HG03064 (cell line): ENCODE results near the gene DYNC1I2.
"Not testable (repeated sequence)": the region's sequence is repeated elsewhere in the genome, so short reads cannot be mapped to it uniquely, and the experiment has no call there.

Experiments used
- ATAC-seq: cut with Tn5 transposase; IDR thresholded peaks from one replicate; pipeline ENCODE4 v1.9.1; 2021; ENCODE audit warnings: low read depth; ENCODE audit not compliant: unreplicated experiment

The DYNC1I2 gene

GRCh38 chr2:171771463-171771862 is 84.2 kb downstream of the DYNC1I2 start:
- ATAC-seq, result no peak

GRCh38 chr2:171772373-171772772 is 85.1 kb downstream of the DYNC1I2 start:
- no peak for ATAC-seq

- ATAC-seq, result not testable (repeated sequence)
Measured at GRCh38 chr2:171774581-171774980, 87.3 kb downstream of the DYNC1I2 start.

GRCh38 chr2:171778515-171778914 is 91.2 kb downstream of the DYNC1I2 start:
- no peak for ATAC-seq

- no peak for ATAC-seq
Measured at GRCh38 chr2:171785450-171785849, 98.2 kb downstream of the DYNC1I2 start.

GRCh38 chr2:171787333-171788072 is 100.2 kb downstream of the DYNC1I2 start:
- ATAC-seq, result no peak

GRCh38 chr2:171788316-171788993 is 101.2 kb downstream of the DYNC1I2 start:
- no peak for ATAC-seq

- ATAC-seq, result no peak
Measured at GRCh38 chr2:171789956-171790355, 102.7 kb downstream of the DYNC1I2 start.

GRCh38 chr2:171791361-171791760 is 104.1 kb downstream of the DYNC1I2 start:
- ATAC-seq, result no peak

GRCh38 chr2:171792157-171792556 is 104.9 kb downstream of the DYNC1I2 start:
- no peak for ATAC-seq

GRCh38 chr2:171792886-171793580 is 105.8 kb downstream of the DYNC1I2 start:
- no peak for ATAC-seq

GRCh38 chr2:171793691-171794678 is 106.7 kb downstream of the DYNC1I2 start:
- ATAC-seq, result no peak

GRCh38 chr2:171794918-171795317 is 107.6 kb downstream of the DYNC1I2 start:
- no peak for ATAC-seq
